GM21576 (cell line): ENCODE measurements around the gene NEMP1.
"Not testable (repeated sequence)": the region's sequence is repeated elsewhere in the genome, so short reads cannot be mapped to it uniquely, and the experiment has no call there.

Experiments used
- ATAC-seq: cut with Tn5 transposase; IDR thresholded peaks from one replicate; pipeline ENCODE4 v1.9.1; 2021; ENCODE audit warnings: mild to moderate bottlenecking, moderate library complexity; ENCODE audit not compliant: unreplicated experiment

NEMP1 gene

DNA sequence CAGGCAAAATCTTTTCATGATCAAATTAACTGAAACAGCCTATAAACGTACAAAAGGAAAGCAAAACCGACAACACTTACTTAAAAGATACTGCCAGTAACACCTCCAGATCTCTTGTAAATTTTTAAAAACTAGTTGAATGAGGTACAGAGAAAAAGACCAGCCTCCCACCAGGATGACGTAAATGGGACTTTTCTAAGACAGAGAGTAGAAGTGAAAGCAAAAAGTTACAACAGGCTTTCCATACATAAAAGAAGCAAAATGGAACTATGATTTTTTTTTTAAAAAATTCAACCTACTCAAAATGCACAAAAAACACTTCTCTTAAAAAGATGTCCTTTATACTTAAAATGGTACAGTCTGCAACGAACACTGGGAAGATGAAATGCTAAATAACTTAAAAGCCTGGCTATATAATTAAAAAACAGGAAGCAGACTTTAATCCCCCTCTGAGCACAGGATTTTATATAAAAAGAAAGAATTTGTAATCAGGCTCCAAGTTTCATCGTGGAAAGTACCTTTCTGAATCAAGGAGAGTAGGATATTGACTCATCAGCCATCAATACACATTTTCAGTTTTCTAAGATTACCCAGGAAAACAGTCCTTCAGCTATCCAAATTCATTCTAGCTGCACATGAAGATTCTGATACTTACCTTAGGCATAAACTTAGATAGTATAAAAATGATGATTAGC, 14.5 kb downstream of the NEMP1 start:
- peak; percentile 84 for ATAC-seq

GRCh38 chr12:57058454-57058853, 20.1 kb downstream of the NEMP1 start:
- ATAC-seq, result no peak

GRCh38 chr12:57057067-57057751, 21.4 kb downstream of the NEMP1 start:
- no peak for ATAC-seq

DNA sequence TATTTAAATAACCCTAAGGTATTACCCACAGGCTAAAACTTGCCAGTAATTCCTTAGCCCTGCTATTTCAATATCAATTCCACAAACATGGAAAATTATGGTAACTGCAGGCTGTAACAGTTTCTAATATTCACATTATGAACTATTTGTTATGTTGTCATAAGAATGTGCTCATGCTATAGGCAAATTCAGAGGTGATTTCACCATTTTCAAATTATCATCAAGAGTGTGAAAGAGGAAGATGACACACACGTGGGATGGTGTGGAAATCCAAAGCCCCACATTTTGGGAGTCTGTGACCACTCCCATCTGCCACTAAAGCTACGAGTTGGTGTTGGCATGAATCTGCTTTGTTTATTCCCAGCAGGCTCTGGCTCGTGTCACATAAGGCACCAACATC, 22.8 kb downstream of the NEMP1 start:
- no peak for ATAC-seq

DNA sequence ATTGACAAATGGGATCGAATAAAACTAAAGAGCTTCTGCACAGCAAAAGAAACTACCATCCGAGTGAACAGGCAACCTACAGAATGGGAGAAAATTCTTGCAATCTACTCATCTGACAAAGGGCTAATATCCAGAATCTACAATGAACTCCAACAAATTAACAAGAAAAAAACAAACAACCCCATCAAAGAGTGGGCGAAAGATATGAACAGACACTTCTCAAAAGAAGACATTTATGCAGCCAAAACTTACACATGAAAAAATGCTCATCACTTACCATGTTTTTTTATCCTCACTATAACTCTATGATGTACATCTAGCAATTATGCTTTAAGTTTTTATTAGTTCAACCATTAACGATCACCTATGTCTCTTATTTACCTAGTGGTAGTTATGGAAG, 24.7 kb downstream of the NEMP1 start:
- not testable (repeated sequence) for ATAC-seq

GRCh38 chr12:57053146-57053545, 25.4 kb downstream of the NEMP1 start:
- not testable (repeated sequence) for ATAC-seq

- ATAC-seq, result no peak
Observed at GRCh38 chr12:57051011-57051410, 27.6 kb downstream of the NEMP1 start.

DNA sequence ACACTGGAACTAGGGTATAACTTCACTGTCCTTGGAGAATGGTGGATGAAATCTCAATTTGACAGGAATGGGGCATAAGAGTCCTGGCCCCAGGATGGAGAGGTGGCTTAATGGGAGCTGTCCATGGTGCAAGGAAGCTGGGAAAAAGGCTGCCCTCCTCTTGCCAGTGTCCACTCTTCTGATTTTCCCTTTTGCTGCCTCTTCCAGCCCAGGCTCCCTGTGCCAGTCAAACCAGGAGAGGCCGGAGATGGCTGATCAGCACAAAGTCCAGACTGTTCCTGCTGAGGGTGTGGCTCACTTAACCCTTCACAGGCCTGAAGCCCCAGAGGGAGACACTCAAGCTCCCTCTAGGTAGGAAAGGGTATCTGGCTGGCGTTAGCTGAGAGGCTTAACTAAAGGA, 28.7 kb downstream of the NEMP1 start, which contains the start of gene MYO1A:
Gene MYO1A, minus strand, starts transcription at position 240 of the 400 bp plus-strand sequence. CDS start 1,806 bp downstream, outside the sequence.
- no peak for ATAC-seq

- ATAC-seq, result no peak
Observed at GRCh38 chr12:57049119-57049446, 29.5 kb downstream of the NEMP1 start.

GRCh38 chr12:57048423-57049118, 30.0 kb downstream of the NEMP1 start:
- no peak for ATAC-seq

DNA sequence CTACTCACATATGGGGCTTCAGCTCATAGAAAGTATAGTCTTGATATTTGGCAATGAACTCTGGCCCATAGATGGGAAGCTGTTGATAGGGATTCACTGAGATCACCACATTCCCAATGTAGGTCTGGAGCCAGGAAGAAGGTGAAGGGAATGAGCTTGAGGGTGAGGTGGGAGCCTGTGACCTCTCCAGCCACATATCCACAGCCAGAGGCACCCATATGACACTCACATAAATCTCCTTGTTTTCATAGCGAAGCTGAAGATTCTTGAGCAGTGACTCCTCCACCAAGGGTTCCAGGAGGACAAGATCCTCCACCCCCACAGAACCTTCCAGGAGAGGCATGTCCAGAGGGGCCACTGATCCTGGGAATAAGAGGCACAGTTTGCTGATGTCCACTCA, 30.6 kb downstream of the NEMP1 start:
- ATAC-seq, result no peak

- ATAC-seq, result no peak
Observed at GRCh38 chr12:57046947-57047890, 31.4 kb downstream of the NEMP1 start.

GRCh38 chr12:57046086-57046791, 32.4 kb downstream of the NEMP1 start:
- no peak for ATAC-seq

DNA sequence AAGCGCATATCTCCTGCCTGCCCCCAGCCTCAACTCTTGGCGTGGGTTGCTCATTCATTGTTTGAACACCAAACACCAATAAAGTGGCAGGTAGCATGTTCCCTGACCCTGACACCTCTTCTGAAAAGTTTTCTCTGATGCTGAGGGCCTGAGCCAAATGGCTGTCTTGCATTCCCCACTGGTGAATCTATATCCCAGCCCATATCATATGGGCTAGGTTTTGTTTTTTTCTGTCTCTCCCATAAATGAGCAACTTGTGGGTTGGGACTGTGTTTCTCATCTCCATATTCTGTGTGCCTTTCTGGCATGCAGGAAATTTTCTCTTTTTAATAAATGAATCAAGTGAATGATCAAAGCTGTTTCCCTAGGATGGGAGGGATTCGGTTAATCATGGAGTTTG, 33.7 kb downstream of the NEMP1 start:
- ATAC-seq, result no peak

- no peak for ATAC-seq
Observed at GRCh38 chr12:57044468-57044867, 34.1 kb downstream of the NEMP1 start.

- no peak for ATAC-seq
Observed at GRCh38 chr12:57042695-57043094, 35.9 kb downstream of the NEMP1 start.

GRCh38 chr12:57040750-57041149, 37.8 kb downstream of the NEMP1 start:
- ATAC-seq, result no peak

- no peak for ATAC-seq
Observed at GRCh38 chr12:57040211-57040610, 38.4 kb downstream of the NEMP1 start.

GRCh38 chr12:57039016-57039798, 39.4 kb downstream of the NEMP1 start:
- ATAC-seq, result no peak
